Left ventricle myocardium superior (tissue), 1 donor: ENCODE measurements around the gene TGFA. TPM values are rescaled to one million over a fixed set of nuclear protein-coding genes. Genes with fewer than 3 reads are reported as not detected.
A peak's percentile ranks its signal among the peaks of the same experiment; 100 is the strongest.

Experiments
- ATAC-seq: fragments of 200-7000 bp; cut with Tn5 transposase; one replicate; pipeline ENCODE4 v1.9.1; 2020; ENCODE audit warnings: mild to moderate bottlenecking, moderate library complexity
- DNase-seq: peaks from one replicate; pipeline ENCODE4 v3.0.0-alpha.2; 2020
- intact Hi-C: fragments of 100-400 bp; cut with micrococcal nuclease; formaldehyde crosslinking; loops from one replicate; pipeline ENCODE4 v1.11.0; 2022
- long read RNA-seq: library from polyadenylated mRNA; unstranded; transcript quantifications from one replicate; pipeline ENCODE4 v2.0.0, GENCODE V29; 2021
- total RNA-seq: library from RNA; stranded (reverse); fragmentation: NEBNext Ultra II Directional; extraction: Animal tissue kit (Norgen Biotek cat#: 25700); gene quantifications from one replicate; pipeline ENCODE4 v1.2.1, GENCODE V29; 2021
- donor health status: DM: no; HTN: yes; CAD: no; lungs with severe emphysema.

Gene TGFA
- 1.1 TPM for total RNA-seq
- long read RNA-seq, result 0 reads

DNA sequence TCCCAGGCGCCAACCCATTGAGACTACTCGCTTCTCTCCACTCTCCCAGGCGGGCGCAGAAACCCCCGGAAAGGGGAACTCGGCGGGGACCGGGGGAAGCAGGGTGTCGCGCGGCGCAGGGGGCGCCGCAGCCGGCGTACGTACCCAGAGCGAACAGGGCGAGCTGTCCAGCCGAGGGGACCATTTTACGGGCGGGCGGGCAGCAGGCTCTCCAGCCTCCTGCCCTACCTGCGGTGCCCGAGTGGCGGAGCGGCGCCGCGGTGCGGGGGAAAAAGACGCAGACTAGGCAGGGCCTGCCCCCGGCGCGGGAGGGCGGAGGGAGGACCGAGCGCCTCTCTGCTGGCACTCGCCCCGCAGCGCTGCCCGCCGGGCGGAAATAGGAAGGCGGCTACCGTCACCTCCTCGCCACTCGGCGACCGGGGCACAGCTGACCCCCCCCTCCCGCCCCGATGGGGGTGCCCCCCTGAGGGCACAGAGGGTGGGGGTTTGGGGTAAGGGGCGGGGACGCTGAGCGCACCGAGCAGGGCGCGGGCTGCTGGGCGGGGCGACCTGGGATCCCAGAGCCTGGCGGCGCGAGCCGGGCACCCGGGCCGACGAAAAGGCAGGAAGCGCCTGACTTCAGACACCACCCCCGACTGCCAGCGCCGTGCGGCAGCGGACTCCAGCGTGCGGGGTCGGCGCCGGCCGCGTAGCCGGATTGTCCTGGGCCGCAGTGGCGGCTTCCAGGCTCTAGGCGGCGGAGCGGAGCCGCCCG lies at the start of gene TGFA:
TGFA (minus strand) TSS at position 243 of the 754 bp plus-strand sequence; CDS start at position 184, 59 bp downstream.
- intact Hi-C loops, result no loop called here
- peak; percentile 79 for DNase-seq
- peak; percentile 95 for ATAC-seq

DNA sequence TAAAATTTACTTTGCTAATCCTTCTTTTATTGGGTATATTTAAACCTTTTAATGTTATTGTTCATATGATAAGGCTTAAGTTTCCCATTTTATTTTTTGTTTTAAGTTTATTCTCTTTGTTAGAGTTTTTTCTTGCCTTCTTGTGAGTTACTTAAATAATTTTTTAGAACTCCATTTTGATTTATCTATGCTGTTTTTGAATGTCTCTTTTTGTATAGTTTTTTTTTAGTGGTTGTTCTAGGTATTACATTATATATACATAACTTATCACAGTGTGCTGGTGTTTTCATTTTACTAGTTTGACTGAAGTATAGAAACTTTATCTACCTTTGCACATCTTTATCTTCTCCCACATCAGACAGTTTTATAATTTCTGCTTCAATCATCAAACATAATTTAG lies 49.4 kb upstream of the TGFA start:
- no peak for DNase-seq
- intact Hi-C loops, result no loop called here

DNA sequence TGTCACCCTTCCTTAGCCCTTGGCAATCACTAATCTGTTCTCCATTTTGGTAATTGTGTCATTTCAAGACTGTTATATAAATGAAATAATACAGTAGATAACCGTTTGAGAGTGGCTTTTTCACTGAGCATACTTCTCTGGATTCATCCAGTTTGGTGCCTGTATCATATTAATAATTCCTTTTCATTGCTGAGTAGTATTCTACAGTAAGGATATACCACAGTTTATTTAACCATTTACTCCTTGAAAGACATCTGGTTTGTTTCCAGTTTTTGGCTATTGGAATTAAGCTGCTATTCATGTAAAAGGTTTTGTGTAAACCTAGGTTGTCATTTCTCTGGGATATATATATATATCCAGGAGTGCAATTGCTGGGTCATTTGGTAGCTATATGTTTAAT lies 44.6 kb upstream of the TGFA start:
- ATAC-seq, result no peak
- intact Hi-C loops, result no loop called here
- DNase-seq, result no peak

More for the DNA sequence above, 49.4 kb upstream of the TGFA start:
- no peak for ATAC-seq

DNA sequence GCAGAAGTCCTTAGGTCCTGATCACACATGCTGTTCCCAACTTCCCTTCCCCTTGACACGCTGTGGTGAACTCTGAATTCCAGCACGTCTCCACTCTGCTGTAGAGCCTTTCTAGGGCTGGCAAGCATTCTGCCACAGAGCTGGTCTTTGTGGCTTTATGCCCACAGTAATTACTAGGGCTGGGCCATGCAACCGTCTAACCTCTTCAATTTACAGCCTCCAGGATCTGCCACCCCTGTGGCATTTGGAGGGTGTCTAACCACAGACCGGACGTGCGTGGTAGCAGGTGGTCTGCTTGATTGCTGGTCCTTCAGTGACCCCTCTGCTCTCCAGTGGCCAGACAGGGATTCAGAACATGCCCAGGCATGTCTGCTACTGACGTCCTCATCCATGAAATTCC lies 43.1 kb upstream of the TGFA start:
- DNase-seq, result no peak
- intact Hi-C loops, result no loop called here
- peak; percentile 29 for ATAC-seq

DNA sequence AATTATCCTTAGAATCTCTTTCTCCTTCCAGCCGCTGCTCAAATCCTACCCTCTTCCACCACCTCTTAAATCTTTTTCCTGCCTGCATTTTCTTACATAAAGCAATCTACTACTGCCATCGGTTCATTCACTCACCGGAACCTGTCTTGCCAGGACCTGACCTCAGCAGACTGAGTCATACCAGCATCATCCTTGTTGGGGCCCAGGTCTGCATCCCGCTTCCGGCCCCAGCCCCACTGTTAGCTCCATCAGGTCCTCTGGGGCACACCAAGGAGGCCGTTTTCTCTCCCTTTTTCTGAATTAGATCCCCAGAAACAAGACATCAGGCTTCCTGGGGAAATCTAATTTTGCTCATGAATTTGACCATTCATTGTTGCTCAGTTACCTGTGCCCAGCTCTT lies 42.7 kb upstream of the TGFA start:
- intact Hi-C loops, result no loop called here
- DNase-seq, result no peak
- no peak for ATAC-seq

DNA sequence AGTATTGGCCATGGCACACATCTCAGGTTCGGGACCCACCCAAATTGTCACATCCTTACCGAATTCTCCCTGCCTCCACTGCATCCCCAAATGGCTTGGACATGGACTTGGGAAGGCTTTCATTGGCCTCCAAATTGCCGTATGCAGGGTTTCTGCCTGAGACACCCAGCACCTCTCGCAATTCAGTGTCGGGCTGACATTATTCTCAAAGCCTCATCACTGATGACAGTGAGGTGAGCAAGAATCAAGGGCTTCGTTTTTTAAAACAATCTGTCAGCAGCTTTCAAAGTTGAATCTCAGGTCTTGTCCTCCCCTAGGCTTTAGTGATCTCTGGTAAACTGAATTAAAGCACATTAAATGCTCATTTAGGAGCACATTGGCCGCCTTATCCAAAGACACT lies 29.5 kb upstream of the TGFA start:
- DNase-seq (no peak), ATAC-seq (no peak)
- intact Hi-C loops, result no loop called here

DNA sequence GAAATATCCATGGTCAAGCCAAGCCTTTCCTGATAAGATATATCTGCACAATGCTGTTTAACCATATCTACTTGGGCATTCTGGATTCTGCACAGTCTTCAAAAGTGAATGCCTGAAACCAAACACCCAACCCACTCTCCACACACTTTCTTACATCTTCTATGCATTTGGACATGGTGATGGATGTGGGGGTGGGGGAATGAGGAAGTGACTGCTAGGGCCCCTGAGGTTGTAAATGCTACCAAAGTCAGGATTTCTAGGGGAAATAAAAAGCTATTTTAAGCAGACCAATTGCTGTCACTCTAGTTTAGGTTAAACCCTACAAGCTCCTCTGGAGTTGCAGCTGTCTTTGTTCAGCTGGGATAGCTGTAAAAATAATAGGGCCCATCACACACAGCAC lies 26.7 kb upstream of the TGFA start:
- no peak for DNase-seq
- no peak for ATAC-seq
- intact Hi-C loops, result no loop called here

DNA sequence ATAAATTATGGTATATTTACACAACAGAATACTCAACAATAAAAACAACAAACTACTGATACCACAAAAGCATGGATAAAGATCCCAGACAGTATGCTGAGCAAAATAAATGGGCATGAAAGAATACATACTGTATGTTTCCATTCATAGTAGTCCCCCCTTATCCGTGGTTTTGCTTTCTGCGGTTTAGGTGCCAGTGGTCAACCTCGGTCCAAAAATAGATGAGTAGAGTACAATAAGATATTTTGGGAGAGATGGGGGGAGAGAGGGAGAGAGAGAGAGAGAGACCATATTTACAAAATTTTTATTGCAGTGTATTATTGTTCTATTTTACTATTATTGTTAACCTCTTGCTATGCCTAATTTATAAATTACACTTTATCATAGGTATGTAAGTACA lies 21.0 kb upstream of the TGFA start:
- DNase-seq, result no peak
- intact Hi-C loops, result no loop called here
- ATAC-seq, result peak; percentile 68

DNA sequence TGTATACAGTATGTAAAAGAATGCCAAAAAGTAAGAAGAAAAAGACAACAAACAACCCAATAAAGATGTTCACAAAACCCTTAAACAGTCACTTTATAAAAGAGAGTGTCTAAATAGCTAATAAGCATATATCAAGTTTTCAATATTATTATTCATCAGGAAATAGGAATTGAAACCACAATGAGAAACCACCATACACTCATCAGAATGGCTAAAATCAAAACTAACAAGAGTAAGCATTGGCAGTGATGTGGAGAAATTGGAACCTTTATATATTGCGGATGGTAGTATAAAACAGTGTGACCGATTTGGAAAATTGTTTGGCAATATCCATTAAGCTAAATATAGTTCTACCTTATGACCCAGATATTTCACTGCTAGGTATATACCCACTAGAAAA lies 20.5 kb upstream of the TGFA start:
- ATAC-seq, result peak; percentile 28
- DNase-seq, result no peak
- intact Hi-C loops, result no loop called here

DNA sequence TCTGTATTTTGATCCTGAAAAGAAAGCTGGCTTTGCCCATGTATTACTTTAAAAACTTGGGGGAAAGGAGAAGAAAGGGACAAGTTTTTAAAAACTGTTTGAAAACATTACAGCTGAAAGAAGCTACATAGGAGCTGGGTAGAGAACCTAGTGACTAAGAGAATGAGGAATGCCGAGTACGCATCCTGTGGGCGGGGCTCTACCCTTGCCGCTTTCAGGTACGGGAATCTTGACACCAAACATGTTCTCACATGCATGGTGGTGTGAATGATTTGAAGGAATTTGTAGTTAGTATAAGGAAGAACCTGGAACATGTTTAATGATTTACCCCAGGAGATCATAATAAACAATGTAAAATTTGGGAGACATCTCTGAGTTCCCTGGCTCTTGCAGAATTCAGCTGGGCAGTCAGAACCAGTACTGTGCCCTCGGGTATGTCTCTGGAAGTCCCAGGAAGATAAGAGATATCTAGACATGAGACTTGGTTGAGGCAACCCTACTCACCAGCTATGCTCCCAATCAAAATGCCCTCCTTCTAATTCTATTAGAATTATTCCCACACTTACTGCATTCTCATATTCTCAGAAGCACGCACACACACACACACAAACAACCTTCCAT lies 16.5 kb upstream of the TGFA start:
- DNase-seq, result no peak
- intact Hi-C loops, result no loop called here
- no peak for ATAC-seq

DNA sequence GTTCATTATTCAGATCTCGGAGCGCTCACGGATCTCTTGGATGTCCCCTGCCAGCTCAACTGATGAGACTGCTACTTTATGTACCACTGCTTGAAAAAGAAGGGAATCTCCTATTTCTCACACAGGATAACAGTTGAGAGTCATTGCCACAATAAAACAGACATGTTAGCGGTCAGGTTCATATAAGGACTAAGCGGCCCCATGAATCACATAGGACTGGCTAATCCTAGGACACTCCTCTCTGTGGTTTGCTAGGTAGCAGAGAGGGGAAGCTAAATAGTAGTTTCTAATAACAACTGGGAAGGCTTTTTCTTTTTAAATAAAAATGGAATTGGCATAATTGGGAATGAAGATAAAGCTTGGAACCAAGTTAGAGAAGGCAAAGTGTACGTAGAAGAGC lies 15.9 kb upstream of the TGFA start:
- ATAC-seq (no peak), DNase-seq (no peak)
- intact Hi-C loops, result no loop called here

DNA sequence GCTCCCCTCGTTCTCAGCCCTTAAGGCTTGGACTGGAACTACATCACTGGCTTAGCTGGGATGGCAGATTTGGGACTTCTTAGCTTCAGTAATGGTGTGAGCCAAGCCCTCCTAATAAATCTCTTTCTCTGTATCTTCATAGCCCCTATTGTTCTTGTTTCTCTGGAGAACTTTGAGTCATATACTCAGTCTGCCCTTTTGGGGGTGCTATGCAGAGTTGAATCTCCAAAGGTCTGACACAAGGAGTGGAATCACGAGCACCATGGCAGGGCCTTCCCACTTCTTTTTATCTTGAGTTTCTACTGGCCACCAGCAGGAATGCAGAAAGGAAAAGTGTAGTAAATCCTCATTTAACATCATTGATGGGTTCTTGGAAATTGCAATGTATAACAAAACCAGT lies 13.3 kb upstream of the TGFA start:
- ATAC-seq, result no peak

DNA sequence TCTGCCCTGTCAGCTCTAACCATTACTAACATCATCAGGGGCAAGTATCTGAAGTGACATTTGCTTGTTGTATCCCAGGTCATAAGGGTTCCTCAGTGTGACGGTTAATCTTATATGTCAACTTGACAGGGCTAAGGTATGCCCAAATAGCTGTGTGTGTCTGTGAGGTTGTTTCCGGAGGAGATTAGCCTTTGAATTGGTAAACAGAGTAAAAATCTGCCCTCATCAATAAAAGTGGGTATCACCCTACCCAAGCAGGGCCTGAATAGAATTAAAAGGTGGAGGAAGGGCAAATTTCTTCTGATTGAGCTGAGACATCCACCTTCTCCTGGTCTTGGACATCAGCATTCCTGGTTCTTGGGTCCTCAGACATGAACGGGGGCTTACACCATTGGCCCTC lies 12.8 kb upstream of the TGFA start:
- intact Hi-C loops, result no loop called here
- ATAC-seq (no peak), DNase-seq (no peak)

More for the DNA sequence above, 13.3 kb upstream of the TGFA start:
- DNase-seq, result no peak
- intact Hi-C loops, result no loop called here

DNA sequence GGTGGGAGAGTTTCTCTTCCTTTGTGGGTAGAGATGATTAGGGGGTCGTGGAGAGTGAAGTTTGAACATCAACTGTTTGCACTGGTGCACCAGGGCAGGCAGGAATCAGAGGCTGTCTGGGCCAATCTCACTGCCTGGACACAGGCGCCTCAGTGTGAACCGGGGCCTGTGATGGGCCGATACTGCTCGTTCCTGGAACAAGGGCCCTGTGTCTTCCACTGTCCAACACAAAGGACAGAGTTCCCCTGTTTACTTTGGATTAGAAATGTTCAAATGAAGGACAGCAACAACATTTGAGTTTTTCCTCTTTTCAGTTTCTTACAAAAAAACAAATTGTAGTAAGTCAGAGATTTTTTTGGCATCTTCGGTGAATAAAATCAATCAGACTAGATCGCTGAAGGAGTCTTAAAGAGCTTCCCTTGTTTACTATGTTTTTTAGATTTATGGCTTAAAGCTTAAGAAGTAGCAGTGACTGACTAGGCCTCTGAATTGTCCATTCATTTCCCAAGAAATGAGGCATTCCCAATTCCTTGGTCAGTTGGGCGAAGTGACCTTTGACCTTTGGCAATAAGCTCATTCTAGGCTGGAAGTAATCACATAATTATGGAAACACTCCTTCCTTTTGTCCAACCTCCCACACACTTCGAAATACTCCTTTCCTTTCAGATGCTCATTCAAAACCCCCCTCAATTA lies 11.6 kb upstream of the TGFA start:
- no peak for DNase-seq

DNA sequence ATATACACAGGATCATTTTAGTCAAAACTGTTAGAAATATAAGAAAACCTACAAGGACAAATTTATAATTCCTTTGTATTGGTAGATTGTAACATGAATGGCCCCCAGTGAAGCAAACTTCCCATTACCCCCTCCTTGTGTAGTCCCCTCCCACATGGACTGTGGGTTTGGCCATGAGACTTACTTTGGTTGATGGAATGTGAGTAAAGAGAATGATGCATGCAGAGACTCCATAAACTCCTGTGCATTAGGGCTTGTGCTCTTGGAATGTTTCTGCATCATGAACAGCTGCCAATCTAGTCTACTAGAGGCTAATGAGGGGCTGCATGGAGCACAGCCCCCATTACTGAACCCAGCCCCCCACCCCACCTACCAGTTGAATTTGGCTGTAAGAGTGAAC lies 8.3 kb upstream of the TGFA start:
- ATAC-seq, result no peak
- no peak for DNase-seq
- intact Hi-C loops, result no loop called here

More for the DNA sequence above, 11.6 kb upstream of the TGFA start:
- intact Hi-C loops, result no loop called here
- no peak for ATAC-seq

DNA sequence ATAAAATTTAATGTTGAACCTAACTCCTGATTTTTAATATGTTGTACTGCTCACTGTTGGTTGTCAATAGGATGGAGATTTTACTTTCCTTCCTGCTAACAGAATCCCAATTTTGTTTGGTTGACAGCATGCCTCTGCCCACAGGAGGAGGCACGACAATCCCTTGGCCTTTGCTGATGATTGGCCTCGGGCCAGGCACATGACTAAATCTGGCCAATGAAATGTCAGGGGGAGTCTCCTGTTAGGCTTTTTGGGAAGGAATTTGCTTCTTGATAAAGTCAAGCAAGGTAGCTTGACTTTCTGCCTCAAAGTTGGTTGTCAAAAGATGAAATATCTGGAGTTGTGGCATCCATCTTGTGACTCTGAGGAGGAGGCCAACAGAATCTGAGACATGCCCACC lies 6.8 kb upstream of the TGFA start:
- intact Hi-C loops, result no loop called here
- DNase-seq (no peak), ATAC-seq (no peak)

DNA sequence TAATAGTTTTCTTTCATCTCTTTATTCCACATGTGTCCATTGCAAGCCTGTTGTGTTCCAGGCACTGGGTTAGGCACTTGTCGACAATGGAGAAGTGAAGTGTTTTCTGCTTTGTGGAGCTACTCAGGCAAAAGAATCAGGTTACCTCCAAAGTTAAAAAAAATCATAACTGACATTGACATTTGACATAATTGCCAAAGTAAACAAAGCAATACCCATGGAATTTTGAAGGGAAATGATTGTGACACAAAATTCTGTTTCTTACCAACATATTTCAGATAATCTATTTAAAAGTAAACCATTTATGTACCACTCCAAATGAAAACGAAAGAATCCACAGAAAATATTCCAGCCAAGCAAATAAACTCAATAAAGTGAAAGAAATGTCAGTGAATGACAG lies 6.4 kb upstream of the TGFA start:
- DNase-seq, result no peak
- intact Hi-C loops, result no loop called here
- no peak for ATAC-seq

DNA sequence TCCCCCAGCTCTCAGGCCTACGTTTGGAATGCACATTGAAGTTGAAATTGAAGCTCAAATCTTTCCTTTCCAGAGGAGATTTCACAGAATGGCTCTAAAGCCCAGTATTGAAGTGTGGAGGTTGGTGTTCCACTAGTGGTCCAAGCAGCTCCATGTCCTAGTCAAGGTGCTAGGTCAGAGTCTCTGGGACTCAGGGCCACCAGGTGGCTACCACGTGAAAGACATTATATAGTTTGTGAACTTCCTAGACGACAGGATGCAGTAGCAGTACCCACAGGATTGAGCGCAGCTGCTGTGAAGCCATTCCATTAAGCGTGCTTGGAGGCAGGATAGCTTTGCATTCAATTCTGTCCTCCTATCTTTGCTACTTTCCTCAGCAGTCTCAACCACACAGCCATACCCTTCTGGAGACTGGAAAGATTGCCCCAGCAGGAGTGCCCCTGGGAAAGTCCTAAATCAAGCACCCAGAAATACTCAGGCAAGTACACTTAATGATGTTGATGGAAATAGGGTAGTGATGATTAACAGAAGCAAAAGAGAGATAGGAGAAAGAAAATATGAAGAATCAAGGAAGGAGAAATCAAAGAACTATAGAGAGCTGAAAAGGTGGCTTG lies 4.7 kb upstream of the TGFA start:
- no peak for ATAC-seq
- intact Hi-C loops, result no loop called here

DNA sequence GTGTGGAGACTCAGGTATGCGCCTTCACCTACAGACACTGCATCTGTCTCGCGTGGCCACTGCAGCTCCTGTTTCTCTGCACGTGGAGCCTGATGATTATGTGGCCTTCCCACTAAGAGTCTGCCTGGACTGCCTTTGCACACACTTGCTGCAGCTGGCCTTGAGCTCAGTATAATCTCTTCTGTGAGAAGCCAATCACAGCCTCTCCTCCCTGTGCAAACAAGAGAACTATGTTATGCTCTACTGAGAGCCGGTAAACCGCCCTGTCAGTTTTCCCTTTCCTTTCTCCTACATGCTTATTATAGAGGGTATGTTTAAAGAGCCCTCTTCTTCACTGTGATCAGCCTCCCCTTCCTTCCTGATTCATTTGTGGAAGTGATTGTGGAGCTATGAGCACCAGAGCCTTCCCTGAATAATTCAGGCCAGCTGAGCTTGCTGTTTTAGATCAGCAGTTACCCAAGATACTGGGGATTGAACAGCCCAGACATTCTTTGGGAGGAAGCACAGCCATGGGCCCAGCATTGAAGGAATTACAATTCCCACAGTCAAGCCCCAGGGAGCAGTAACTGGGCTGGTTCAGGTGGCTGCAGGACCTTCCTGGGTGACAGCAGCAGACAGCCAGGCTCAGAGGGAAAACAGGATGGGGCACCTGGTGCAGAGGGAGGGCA lies 3.7 kb upstream of the TGFA start:
- ATAC-seq (no peak), DNase-seq (no peak)
- intact Hi-C loops, result no loop called here

More for the DNA sequence above, 4.7 kb upstream of the TGFA start:
- no peak for DNase-seq

DNA sequence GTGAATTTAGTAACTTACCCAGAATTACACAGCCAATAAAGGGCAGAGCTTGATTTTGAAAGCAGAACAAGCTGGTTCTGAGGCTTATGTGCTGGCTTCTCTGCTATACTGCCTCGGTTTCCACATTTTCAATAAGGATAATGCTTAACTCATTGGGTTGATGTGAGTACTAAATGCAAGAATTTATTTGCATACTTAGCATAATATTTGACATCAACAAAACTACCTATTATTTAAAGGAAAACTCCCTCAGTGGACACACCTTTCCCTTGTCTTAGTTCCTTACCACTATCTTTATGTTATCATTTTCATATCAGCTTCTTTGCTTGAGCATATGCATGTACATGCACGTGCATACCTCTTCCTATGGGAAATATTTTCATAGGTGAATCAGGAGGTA lies 3.0 kb upstream of the TGFA start:
- DNase-seq (no peak), ATAC-seq (no peak)
- intact Hi-C loops, result no loop called here
